Activated naive CD8-positive, alpha-beta T cell treated with anti-CD3 and anti-CD28 coated beads, Interleukin-2, amount 50 U/mL, for 16 hours (primary cell): Measurements from ENCODE around the gene NCAPG2.
"Not testable (repeated sequence)": the region's sequence is repeated elsewhere in the genome, so short reads cannot be mapped to it uniquely, and the experiment has no call there.

Experiments
- DNase-seq: peaks from one replicate; pipeline ENCODE4 v3.0.0-alpha.2; 2020; ENCODE audit warnings: low read depth, low spot score

NCAPG2 gene

GRCh38 chr7:158676171-158676840 is 28.3 kb downstream of the NCAPG2 start:
- DNase-seq: no peak

DNA sequence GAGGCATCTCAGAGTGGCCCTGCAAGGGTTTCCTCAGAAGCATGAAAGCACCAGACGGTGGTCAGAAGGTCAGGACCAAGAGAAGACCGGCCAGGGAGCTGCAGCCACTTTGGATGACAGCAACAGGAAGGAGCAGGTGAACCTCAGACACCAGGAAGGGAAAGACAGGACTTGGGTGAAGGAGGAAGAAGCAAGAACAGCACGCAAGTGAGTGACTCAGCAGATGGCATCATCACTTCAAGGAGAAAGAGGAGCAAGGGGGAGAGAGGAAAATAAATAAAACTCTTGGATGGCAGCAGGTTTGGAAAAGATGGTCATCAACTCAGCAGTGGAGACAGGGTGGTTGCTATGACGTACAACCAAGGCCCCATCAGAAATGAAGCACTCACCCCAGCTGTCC is 31.6 kb downstream of the NCAPG2 start:
- DNase-seq: no peak

DNA sequence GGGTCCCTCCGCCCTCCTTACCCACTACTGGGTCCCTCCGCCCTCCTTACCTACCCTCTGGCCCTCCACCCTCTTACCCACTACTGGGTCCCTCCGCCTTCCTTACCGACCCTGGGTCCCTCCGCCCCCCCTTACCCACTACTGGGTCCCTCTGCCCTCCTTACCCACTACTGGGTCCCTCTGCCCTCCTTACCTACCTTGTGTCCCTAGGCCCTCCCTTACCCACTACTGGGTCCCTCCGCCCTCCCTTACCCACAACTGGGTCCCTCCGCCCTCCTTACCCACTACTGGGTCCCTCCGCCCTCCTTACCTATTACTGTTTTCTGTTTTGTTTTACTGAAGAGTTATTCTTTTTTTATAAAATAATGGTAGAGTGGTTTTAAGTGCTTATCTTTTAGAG is 36.5 kb downstream of the NCAPG2 start:
- not testable (repeated sequence) for DNase-seq

DNA sequence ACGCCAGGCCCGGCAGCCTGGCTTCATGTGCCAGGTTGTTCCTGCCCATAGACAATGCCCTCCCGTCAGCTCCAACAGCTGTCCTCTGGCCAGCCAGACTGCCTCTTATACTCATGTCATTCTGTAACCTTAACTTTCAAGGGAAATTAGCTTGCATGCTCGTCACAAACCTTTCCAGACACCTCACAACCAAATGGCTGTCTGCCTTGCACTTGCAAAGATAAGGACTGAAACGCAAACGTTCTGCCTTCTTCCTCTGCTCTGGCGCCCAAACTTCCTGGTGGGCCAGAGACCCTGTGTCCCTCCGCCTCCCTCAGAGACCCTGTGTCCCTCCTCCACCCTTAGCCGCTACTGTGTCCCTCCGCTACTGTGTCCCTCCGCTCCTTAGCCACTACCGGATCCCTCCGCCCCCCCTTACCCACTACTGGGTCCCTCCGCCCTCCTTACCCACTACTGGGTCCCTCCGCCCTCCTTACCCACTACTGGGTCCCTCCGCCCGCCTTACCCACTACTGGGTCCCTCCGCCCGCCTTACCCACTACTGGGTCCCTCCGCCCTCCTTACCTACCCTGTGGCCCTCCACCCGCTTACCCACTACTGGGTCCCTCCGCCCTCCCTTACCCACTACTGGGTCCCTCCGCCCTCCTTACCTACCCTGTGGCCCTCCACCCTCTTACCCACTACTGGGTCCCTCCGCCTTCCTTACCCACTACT is 37.5 kb downstream of the NCAPG2 start:
- not testable (repeated sequence) for DNase-seq

DNA sequence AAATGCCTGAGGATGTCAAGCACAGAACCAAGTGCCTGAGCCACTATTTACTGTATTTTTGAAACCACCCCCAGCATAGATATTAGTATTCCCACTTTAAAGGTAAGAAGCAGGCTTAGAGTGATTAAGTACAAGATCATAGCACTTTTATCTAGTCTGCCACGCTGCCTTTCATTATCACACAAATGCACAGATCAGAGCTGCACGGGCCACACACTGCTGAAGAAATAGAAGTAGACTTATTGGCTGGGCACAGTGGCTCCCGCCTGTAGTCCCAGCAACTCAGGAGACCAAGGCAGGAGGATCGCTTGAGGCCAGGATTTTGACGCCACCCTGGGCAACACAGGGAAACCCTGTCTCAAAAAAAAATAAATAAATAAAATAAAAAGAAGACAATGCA is 38.2 kb downstream of the NCAPG2 start:
- no peak for DNase-seq

- no peak for DNase-seq
Measured at GRCh38 chr7:158664406-158664805, 40.2 kb downstream of the NCAPG2 start.

DNA sequence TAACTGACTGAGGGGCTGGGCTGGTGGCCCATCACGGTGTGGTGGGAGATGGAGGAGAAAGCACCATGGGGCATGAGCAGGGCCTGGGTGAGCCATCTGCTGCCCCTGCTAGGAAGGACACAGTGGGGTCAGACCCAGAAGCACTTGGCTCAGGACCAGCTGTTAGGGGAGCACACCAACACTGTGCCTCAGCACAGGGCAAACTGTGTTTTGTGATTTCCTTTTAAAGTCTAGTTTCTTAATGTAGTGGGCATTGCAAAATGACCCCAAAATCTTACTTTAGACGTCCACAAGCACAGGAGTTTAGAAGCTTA is 41.2 kb downstream of the NCAPG2 start:
- no peak for DNase-seq

GRCh38 chr7:158662610-158663427 is 41.8 kb downstream of the NCAPG2 start:
- no peak for DNase-seq

- no peak for DNase-seq
Measured at GRCh38 chr7:158658475-158658874, 46.1 kb downstream of the NCAPG2 start.

DNA sequence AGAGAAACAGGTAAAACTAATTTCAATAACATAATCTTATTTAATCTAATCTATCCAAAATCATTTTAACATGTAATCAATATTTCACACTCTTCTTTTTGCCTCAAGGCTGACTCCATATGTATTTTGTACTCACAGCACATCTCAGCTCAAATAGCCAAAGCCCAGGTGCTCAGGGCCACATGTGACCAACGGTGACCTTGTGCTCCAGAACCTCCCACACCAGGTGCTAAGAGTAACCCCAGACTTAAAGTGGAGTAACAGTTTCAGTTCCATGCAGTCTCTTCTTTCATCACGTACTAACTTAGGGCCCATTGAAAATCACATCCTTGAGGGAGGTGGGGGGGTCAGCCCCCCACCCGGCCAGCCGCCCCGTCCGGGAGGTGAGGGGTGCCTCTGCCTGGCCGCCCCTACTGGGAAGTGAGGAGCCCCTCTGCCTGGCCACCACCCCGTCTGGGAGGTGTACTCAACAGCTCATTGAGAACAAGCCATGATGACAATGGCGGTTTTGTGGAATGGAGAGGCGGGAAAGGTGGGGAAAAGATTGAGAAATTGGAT is 47.3 kb downstream of the NCAPG2 start:
- no peak for DNase-seq

DNA sequence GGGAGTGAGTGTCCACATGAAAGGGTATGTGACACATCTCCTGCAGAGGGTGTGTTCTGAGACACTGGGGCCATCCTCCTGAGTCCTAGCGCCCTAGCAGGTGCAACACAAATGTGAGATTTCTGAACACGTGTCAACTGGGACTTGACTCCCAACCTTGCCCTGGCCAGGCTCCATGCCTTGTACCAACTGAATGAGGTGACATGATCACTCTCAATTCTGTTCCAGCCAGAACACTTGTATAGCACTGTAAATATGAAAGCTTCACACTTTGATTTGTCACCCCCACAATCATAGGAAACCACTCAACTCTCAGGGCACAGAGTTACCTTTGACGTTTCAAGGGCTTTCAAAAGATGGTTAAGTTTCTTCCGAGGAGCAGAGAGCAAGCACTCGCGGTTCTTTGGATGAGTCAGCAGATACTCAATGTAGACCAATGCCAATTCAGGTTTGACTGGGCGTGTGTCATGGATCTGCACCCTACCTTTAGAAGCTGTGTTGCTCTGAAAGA is 48.6 kb downstream of the NCAPG2 start:
- no peak for DNase-seq

- no peak for DNase-seq
Measured at GRCh38 chr7:158655507-158655906, 49.1 kb downstream of the NCAPG2 start.

DNA sequence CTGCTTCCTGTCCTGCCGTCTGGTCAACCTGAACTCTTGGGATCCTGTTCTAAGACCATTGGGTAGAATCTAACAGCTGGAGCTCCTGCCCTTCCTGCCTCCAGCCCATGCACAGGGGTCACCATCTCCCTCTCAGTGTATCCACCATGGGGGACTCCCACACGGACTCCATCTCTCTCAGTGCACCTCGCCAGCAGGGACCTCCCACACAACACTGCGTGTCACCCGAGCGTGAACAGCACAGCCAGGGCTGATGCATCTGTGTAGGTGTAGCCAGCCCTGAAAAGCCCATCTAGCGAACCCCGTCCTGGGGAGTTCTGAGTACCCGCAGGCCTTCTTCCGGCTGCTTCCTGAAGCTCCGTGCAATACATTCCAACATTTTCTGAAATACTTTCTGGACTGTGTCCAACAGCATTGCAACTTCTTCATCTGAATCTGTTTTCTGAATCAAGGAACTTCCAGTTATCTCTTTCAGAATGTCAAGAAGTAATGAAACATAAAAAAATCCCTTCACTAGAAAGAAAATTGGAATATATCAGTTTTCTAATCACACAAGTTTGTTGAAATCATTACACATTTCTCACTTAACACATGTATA is 52.5 kb downstream of the NCAPG2 start:
- DNase-seq: no peak

DNA sequence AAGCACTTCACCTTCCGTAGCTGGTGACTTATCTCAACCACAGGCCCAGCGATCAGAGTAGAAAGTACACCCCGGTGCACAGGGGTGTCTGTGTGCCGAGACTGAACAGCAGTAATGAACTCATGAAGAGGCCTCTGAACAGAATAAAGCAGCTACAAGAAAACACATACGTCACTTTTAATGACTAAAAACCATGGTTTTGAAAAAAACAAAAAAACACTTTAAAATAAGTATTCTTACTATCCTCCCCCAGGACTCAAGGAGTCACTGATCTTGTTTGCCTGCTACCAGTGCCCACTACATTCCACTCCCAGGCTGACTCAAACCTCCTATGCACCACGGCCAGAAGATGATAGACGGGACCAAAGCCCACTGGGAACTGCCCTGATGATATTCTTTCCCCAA is 53.8 kb downstream of the NCAPG2 start:
- no peak for DNase-seq

GRCh38 chr7:158649279-158649678 is 55.3 kb downstream of the NCAPG2 start:
- no peak for DNase-seq

DNA sequence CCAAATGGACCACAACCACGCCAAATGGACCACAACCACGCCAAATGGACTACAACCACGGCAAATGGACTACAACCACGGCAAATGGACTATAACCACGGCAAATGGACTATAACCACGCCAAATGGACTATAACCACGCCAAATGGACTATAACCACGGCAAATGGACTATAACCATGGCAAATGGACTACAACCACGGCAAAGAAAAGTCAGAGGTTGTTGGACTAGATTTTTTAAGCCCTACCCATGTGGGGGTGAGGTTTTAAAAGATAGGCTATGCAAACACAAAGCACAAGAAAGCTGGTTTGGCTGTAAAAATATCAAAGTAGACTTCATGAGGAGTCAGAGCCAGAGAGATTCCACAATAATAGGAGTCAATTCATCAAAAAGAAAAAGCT is 55.8 kb downstream of the NCAPG2 start:
- DNase-seq: no peak

GRCh38 chr7:158648168-158648567 is 56.4 kb downstream of the NCAPG2 start:
- DNase-seq: no peak

GRCh38 chr7:158647475-158647792 is 57.2 kb downstream of the NCAPG2 start:
- DNase-seq: no peak

DNA sequence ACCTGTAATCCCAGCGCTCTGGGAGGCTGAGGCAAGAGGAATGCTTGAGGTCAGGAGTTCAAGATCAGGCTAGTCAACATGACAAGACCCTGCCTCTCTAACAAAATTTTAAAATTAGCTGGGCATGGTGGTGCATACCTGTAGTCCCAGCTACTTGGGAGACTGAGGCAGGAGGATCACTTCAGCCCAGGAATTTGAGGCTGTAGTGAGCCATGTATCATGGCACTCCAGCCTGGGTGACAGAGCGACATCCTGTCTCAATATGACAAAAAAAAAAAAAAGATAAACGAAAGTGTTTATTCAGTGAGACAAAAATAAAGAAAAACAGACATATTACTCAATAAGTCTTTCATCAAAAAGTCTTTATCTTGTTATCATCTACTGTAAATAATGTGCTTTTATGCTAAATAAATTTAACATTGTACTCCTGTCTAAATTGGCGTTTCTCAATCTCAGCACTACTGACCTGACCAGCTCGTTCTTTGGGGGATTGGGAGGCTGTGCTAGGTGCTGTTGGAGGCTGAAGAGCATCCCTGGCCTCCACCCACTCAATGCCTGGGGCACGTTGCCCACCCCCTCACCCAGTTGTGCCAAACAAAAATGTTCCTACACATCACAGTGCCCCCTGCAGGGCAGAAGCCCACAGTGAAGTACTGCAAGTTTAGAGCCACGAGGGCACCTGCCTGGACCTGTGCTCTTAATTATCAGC is 57.7 kb downstream of the NCAPG2 start:
- DNase-seq: no peak

- no peak for DNase-seq
Measured at GRCh38 chr7:158645842-158646241, 58.8 kb downstream of the NCAPG2 start.

- no peak for DNase-seq
Measured at GRCh38 chr7:158642149-158642548, 62.5 kb downstream of the NCAPG2 start.
